HEK293T (cell line): ENCODE measurements around the gene MRPL41.
"Not testable (repeated sequence)": the region's sequence is repeated elsewhere in the genome, so short reads cannot be mapped to it uniquely, and the experiment has no call there.

Experiments
- BHLHE40 ChIP-seq: fragments of 450-650 bp; IDR thresholded peaks from 2 replicates; pipeline ENCODE4 v1.6.1; 2016; ENCODE audit warnings: mild to moderate bottlenecking, moderate library complexity, borderline replicate concordance
- FOXK2 ChIP-seq: fragments of 450-650 bp; IDR thresholded peaks from 2 replicates; pipeline ENCODE4 v1.6.1; 2016; ENCODE audit warnings: mild to moderate bottlenecking
- FOXM1 ChIP-seq: fragments of 450-650 bp; IDR thresholded peaks from 2 replicates; pipeline ENCODE4 v1.6.1; 2017; ENCODE audit warnings: mild to moderate bottlenecking, borderline replicate concordance
- NFRKB ChIP-seq: fragments of 450-650 bp; IDR thresholded peaks from 2 replicates; pipeline ENCODE4 v1.6.1; 2016; ENCODE audit warnings: mild to moderate bottlenecking, moderate library complexity
- PKNOX1 ChIP-seq: fragments of 450-650 bp; IDR thresholded peaks from 2 replicates; pipeline ENCODE4 v1.6.1; 2016
- SP1 ChIP-seq: fragments of 450-650 bp; IDR thresholded peaks from 2 replicates; pipeline ENCODE4 v1.6.1; 2017
- TARDBP ChIP-seq: fragments of 450-650 bp; IDR thresholded peaks from 2 replicates; pipeline ENCODE4 v1.6.1; 2016

- not testable (repeated sequence) for TF ChIP-seq NFRKB, TARDBP, BHLHE40, FOXM1, FOXK2, SP1, PKNOX1
Observed at GRCh38 chr9:137513801-137514570, 37.7 kb upstream of the MRPL41 start.
